ACC112 (cell line): Measurements from ENCODE around the gene UPB1.

ENCODE experiments used
- H2AFZ ChIP-seq: fragments of 200-600 bp; sonication (generic); one replicate; pipeline ENCODE4 v1.6.0; 2017; ENCODE audit warnings: antibody characterized with exemption, low read length; ENCODE audit not compliant: unreplicated experiment
- H3K27ac ChIP-seq: fragments of 200-600 bp; sonication (generic); 2 replicates; pipeline ENCODE4 v1.5.1; 2014; ENCODE audit warnings: low read depth, mild to moderate bottlenecking, antibody characterized with exemption, low read length, moderate library complexity
- H3K27me3 ChIP-seq: fragments of 200-600 bp; sonication (generic); 2 replicates; pipeline ENCODE4 v1.6.1; 2014; ENCODE audit warnings: mild to moderate bottlenecking, antibody characterized with exemption, low read length, moderate library complexity, mixed read lengths; ENCODE audit not compliant: insufficient read depth
- H3K36me3 ChIP-seq: fragments of 200-600 bp; sonication (generic); 2 replicates; pipeline ENCODE4 v1.6.1; 2016; ENCODE audit warnings: mild to moderate bottlenecking, antibody characterized with exemption, low read length, moderate library complexity, mixed read lengths; ENCODE audit not compliant: insufficient read depth
- H3K4me1 ChIP-seq: fragments of 200-600 bp; sonication (generic); one replicate; pipeline ENCODE4 v1.6.1; 2016; ENCODE audit warnings: low read length, mixed read lengths; ENCODE audit not compliant: insufficient read depth, unreplicated experiment, control insufficient read depth
- H3K4me3 ChIP-seq: fragments of 200-600 bp; sonication (generic); 2 replicates; pipeline ENCODE4 v1.5.1; 2014; ENCODE audit warnings: mild to moderate bottlenecking, low read depth, low read length
- H3K79me2 ChIP-seq: fragments of 200-600 bp; sonication (generic); one replicate; pipeline ENCODE4 v1.6.0; 2016; ENCODE audit warnings: low read length; ENCODE audit not compliant: control insufficient read depth, unreplicated experiment, insufficient read depth

Gene UPB1

GRCh38 chr22:24495365-24495675, 188 bp downstream of the UPB1 start:
- H3K27ac ChIP-seq = no peak overlapping the region
- no peaks in the 10 kb centered on the region for H3K79me2 ChIP-seq
- H2AFZ ChIP-seq = no peak overlapping the region
- no peaks in the 10 kb centered on the region for H3K4me1 ChIP-seq
- H3K27me3 ChIP-seq = peaks cover 14% of the 10 kb centered on the region; the same call in 1 of the 2 replicates
- no peak overlapping the region for H3K4me3 ChIP-seq
- H3K36me3 ChIP-seq = no peaks in the 10 kb centered on the region

- H2AFZ ChIP-seq = no peak overlapping the region
- no peaks in the 10 kb centered on the region for H3K36me3 ChIP-seq
- peaks cover 14% of the 10 kb centered on the region; the same call in 1 of the 2 replicates for H3K27me3 ChIP-seq
- H3K4me1 ChIP-seq = no peaks in the 10 kb centered on the region
- no peak overlapping the region for H3K27ac ChIP-seq
- H3K4me3 ChIP-seq = no peak overlapping the region
- no peaks in the 10 kb centered on the region for H3K79me2 ChIP-seq
Measured at GRCh38 chr22:24496234-24496633, 1.1 kb downstream of the UPB1 start.

GRCh38 chr22:24496661-24497060, 1.5 kb downstream of the UPB1 start:
- H3K36me3 ChIP-seq = no peaks in the 10 kb centered on the region
- no peak overlapping the region for H3K27ac ChIP-seq
- H3K4me1 ChIP-seq = no peaks in the 10 kb centered on the region
- peaks cover 14% of the 10 kb centered on the region; the same call in 1 of the 2 replicates for H3K27me3 ChIP-seq
- no peak overlapping the region for H3K4me3 ChIP-seq
- no peak overlapping the region for H2AFZ ChIP-seq
- H3K79me2 ChIP-seq = no peaks in the 10 kb centered on the region

- Histone ChIP-seq H3K4me3 (no peak overlapping the region), H3K27ac (no peak overlapping the region), H3K36me3 (no peaks in the 10 kb centered on the region), H3K79me2 (no peaks in the 10 kb centered on the region), H2AFZ (no peak overlapping the region), H3K27me3 (peaks cover 14% of the 10 kb centered on the region; the same call in 1 of the 2 replicates), H3K4me1 (no peaks in the 10 kb centered on the region)
Measured at GRCh38 chr22:24497841-24498258, 2.7 kb downstream of the UPB1 start.

- no peak overlapping the region for H3K4me3 ChIP-seq
- H3K27me3 ChIP-seq = peaks cover 14% of the 10 kb centered on the region; the same call in 1 of the 2 replicates
- no peak overlapping the region for H3K27ac ChIP-seq
- no peak overlapping the region for H2AFZ ChIP-seq
- H3K4me1 ChIP-seq = peaks cover 6% of the 10 kb centered on the region
- H3K36me3 ChIP-seq = no peaks in the 10 kb centered on the region
- H3K79me2 ChIP-seq = no peaks in the 10 kb centered on the region
Measured at GRCh38 chr22:24498824-24499223, 3.7 kb downstream of the UPB1 start.

GRCh38 chr22:24499706-24500276, 4.7 kb downstream of the UPB1 start:
- Histone ChIP-seq H3K4me3 (no peak overlapping the region), H3K27ac (no peak overlapping the region), H2AFZ (no peak overlapping the region), H3K36me3 (no peaks in the 10 kb centered on the region), H3K27me3 (peaks cover 5% of the 10 kb centered on the region; the same call in 1 of the 2 replicates), H3K79me2 (no peaks in the 10 kb centered on the region), H3K4me1 (peaks cover 7% of the 10 kb centered on the region)

- H3K36me3 ChIP-seq = no peaks in the 10 kb centered on the region
- H2AFZ ChIP-seq = no peak overlapping the region
- H3K27ac ChIP-seq = no peak overlapping the region
- H3K4me1 ChIP-seq = peaks cover 13% of the 10 kb centered on the region
- H3K4me3 ChIP-seq = no peak overlapping the region
- no peaks in the 10 kb centered on the region for H3K27me3 ChIP-seq
- H3K79me2 ChIP-seq = no peaks in the 10 kb centered on the region
Measured at GRCh38 chr22:24500277-24500820, 5.2 kb downstream of the UPB1 start.

- Histone ChIP-seq H3K4me3 (no peak overlapping the region), H3K79me2 (no peaks in the 10 kb centered on the region), H3K27me3 (no peaks in the 10 kb centered on the region), H2AFZ (no peak overlapping the region), H3K4me1 (peaks cover 14% of the 10 kb centered on the region), H3K27ac (no peak overlapping the region), H3K36me3 (no peaks in the 10 kb centered on the region)
Measured at GRCh38 chr22:24501301-24502005, 6.3 kb downstream of the UPB1 start.

GRCh38 chr22:24502034-24502433, 6.9 kb downstream of the UPB1 start:
- Histone ChIP-seq H3K27me3 (no peaks in the 10 kb centered on the region), H3K4me3 (no peak overlapping the region), H3K36me3 (no peaks in the 10 kb centered on the region), H3K4me1 (peaks cover 19% of the 10 kb centered on the region), H2AFZ (no peak overlapping the region), H3K79me2 (no peaks in the 10 kb centered on the region), H3K27ac (no peak overlapping the region)

- Histone ChIP-seq H2AFZ (no peak overlapping the region), H3K27ac (no peak overlapping the region), H3K4me1 (peaks cover 23% of the 10 kb centered on the region), H3K36me3 (no peaks in the 10 kb centered on the region), H3K27me3 (no peaks in the 10 kb centered on the region), H3K4me3 (no peak overlapping the region), H3K79me2 (no peaks in the 10 kb centered on the region)
Measured at GRCh38 chr22:24502541-24502940, 7.4 kb downstream of the UPB1 start.
